Right lobe of liver (tissue), 6 donors: ENCODE results near the gene GTF3C2. TPM values are rescaled to one million over a fixed set of nuclear protein-coding genes. Genes with fewer than 3 reads are reported as not detected.

Experiments
- ATAC-seq, 4 donors: fragments of 200-7000 bp; cut with Tn5 transposase; one replicate each; pipeline ENCODE4 v1.9.1; 2020; ENCODE audit warnings: mild to moderate bottlenecking in 4 of 4, moderate library complexity in 4 of 4
- DNase-seq, 3 donors: peaks; one replicate each; pipeline ENCODE4 v3.0.0-alpha.2; 2020
- H3K27ac ChIP-seq, 3 donors: fragments of 200-600 bp; one replicate each; pipeline ENCODE4 v1.8.0; 2022
- H3K27me3 ChIP-seq, 2 donors: fragments of 200-600 bp; one replicate each; pipeline ENCODE4 v1.8.0; 2022
- H3K36me3 ChIP-seq, 4 donors: fragments of 200-600 bp; sonication (generic) in 1 of 4; one replicate each; pipeline versions ENCODE4 v1.5.1 to v1.8.0; 2017 to 2022; ENCODE audit warnings: control low read depth in 1 of 4
- H3K4me1 ChIP-seq, 4 donors: fragments of 200-600 bp; sonication (generic) in 1 of 4; one replicate each; pipeline versions ENCODE4 v1.5.1 to v1.8.0; 2017 to 2022; ENCODE audit warnings: control low read depth in 1 of 4
- H3K4me3 ChIP-seq, 3 donors: fragments of 200-600 bp; one replicate each; pipeline ENCODE4 v1.8.0; 2022
- H3K9me3 ChIP-seq, 4 donors: fragments of 200-600 bp; sonication (generic) in 1 of 4; one replicate each; pipeline versions ENCODE4 v1.5.1 to v1.8.0; 2017 to 2022; ENCODE audit warnings: control low read depth in 1 of 4
- POLR2A ChIP-seq: fragments of 450-650 bp; IDR thresholded peaks from one replicate; pipeline ENCODE4 v1.6.1; 2017; ENCODE audit warnings: antibody characterized with exemption, mild to moderate bottlenecking
- WGBS: methylation state at CpG from one replicate; pipeline ENCODE4 v1.1.6; 2018; ENCODE audit warnings: low coverage, low lambda C conversion rate; ENCODE audit not compliant: insufficient coverage; ENCODE audit errors: missing lambda C conversion rate; 5-methylcytosine and 5-hydroxymethylcytosine counted together
- intact Hi-C, 2 donors: fragments of 100-400 bp; cut with DNase I; formaldehyde crosslinking; loops; one replicate each; pipeline versions ENCODE4 v1.11.2 to v1.14.1; 2022
- total RNA-seq, 6 experiments: library from RNA; depleted of rRNA in 2 of 6; stranded (reverse); fragments of >200 nt in 2 of 6; fragmentation: NEBNext Ultra II Directional in 3 of 6; extraction: Animal tissue kit (Norgen Biotek cat#: 25700) in 3 of 6; gene quantifications; one replicate each; pipeline versions ENCODE4 v1.1.0 to v1.2.4, GENCODE V29; 2016 to 2023
- TF ChIP-seq, protein P1 (sequence below), 4 donors: fragments of 200-600 bp in 3 of 4; fragments of 450-650 bp in 1 of 4; IDR thresholded peaks; one replicate each; pipeline versions ENCODE4 v1.5.1 to v1.8.0; 2016 to 2022; ENCODE audit warnings: antibody characterized with exemption in 4 of 4, mild to moderate bottlenecking in 2 of 4
- donor health status: DM: no; HTN: yes; CAD: no.
- donor health status: DM: no; HTN: no; CAD: no.
- donor health status: DM: no; HTN: no; CAD: no.
- donor health status: DM: no; HTN: yes; CAD: no.
- donor health status: DM: no; HTN: yes; CAD: no.

The GTF3C2 gene
- total RNA-seq, 6 experiments from 2014 or later, result 13.4 to 20.1 (median 16.8) TPM

DNA sequence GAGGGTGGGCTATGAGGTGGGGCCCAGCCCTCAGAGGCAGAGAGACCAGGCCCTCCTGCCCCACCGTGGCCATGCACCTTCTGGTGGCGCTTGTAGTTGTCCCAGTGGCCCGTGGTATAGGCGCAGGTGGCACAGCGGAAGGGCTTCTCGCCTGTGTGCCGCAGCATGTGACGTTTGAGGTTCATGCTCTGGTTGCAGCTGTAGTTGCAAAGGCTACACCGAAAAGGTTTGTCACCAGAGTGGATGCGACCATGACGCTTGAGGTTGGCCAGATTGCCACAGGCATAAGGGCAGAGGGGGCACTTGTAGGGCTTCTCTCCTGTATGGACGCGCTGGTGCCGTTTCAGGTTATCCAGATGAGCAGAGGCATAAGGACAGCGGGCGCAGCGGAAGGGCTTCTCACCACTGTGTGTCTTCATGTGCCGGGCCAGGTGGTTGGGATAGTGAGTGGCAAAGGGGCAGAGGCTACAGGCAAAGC lies 21.1 kb upstream of the GTF3C2 start:
- 60% methylated on average over 2 of the region's 18 CpGs for WGBS
- Histone ChIP-seq H3K4me1 (peaks cover 0 to 43% (median 15%) of the 10 kb centered on the region in 4 donors), H3K4me3 (no peak overlapping the region), H3K27me3 (no peaks in the 10 kb centered on the region), H3K27ac (peak overlapping the region in 1 of 3 donors; percentile 40), H3K9me3 (no peaks in the 10 kb centered on the region), H3K36me3 (peaks cover 6 to 60% (median 26%) of the 10 kb centered on the region in 4 donors)
- intact Hi-C loops, result no loop called here
- DNase-seq (no peak), ATAC-seq (no peak)
- TF ChIP-seq, protein P1, sequence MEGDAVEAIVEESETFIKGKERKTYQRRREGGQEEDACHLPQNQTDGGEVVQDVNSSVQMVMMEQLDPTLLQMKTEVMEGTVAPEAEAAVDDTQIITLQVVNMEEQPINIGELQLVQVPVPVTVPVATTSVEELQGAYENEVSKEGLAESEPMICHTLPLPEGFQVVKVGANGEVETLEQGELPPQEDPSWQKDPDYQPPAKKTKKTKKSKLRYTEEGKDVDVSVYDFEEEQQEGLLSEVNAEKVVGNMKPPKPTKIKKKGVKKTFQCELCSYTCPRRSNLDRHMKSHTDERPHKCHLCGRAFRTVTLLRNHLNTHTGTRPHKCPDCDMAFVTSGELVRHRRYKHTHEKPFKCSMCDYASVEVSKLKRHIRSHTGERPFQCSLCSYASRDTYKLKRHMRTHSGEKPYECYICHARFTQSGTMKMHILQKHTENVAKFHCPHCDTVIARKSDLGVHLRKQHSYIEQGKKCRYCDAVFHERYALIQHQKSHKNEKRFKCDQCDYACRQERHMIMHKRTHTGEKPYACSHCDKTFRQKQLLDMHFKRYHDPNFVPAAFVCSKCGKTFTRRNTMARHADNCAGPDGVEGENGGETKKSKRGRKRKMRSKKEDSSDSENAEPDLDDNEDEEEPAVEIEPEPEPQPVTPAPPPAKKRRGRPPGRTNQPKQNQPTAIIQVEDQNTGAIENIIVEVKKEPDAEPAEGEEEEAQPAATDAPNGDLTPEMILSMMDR (IDR thresholded peaks at IDR 0.05), result no peak
- no peak for TF ChIP-seq POLR2A

DNA sequence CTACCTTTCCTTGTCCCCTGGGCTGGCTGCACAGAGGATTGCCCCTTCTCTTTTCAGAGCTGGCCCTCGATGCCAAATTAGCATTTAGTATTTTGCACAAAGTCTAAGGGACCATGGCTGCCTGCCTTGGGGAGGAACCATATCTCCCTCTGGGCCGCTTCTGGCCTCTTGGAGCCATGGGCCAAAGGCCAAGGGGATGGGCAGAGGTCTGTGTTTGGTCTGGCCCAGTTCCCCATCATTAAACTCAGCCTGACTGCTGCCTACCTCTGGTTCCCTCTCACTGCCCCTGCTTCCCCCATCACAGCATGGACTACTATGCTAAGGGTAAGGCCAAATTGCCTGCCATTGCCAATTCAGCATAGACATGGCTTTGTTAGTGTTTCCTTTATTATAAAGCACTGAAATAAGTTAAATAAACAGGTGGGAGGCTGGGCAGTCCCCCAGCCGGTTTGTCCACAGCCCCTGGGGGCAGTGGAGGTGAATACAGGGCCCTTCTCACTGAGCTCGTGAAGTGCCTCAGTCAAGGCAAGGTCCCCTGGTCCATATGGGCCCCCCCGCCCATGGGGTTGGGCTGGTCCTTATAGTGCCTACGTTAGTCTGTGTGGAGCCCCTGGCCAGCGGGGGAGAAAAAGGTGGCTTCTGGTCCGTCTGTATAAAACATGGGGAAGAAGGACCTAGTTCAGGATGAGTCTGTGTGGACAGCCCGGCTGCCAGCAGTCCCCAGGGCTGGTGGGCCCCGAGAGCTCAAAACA lies 20.5 kb upstream of the GTF3C2 start:
- intact Hi-C loops, result no loop called here
- WGBS, result 17% methylated on average over 4 of the region's 10 CpGs
- Histone ChIP-seq H3K4me1 (peaks cover 0 to 49% (median 18%) of the 10 kb centered on the region in 4 donors), H3K9me3 (no peaks in the 10 kb centered on the region), H3K36me3 (peaks cover 6 to 63% (median 26%) of the 10 kb centered on the region in 4 donors), H3K27ac (peak overlapping the region in 1 of 3 donors; percentile 40), H3K27me3 (no peaks in the 10 kb centered on the region), H3K4me3 (no peak overlapping the region)
- DNase-seq (peak; percentile 67 to 84 (median 77)), ATAC-seq (peak; percentile 20 to 56 (median 52))
- TF ChIP-seq POLR2A, result no peak
- TF ChIP-seq, protein P1 (IDR thresholded peaks at IDR 0.05), result no peak

DNA sequence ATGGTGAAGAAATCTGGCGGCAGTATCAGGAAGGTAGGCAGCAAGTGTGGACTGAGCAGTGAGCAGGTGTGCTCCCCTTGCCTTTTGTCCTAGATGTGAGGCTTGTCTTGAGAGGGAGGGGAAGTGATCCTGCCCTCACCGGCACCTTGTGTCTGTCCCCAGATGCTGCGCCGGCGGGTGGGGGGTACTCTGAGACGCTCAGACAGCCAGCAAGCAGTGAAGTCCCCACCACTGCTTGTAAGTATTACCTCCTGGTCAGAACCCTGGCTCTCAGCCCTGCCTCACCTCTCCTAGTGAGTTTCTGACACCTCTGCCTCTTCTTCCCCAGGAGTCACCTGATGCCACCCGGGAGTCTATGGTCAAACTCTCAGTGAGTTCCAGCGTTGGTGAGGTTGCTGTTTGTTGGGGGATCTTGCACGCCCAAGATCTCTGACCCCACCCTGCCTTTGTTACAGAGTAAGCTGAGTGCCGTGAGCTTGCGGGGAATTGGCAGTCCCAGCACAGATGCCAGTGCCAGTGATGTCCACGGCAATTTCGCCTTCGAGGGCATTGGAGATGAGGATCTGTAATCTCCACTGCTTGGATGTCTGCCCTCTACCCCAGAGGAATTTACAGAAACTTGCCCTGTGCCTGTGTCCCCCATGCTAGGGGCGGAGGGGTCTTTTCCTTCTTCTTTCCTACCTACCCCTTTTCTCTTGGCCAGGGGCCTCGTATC lies 19.7 kb upstream of the GTF3C2 start:
- no peak for DNase-seq
- 50% methylated on average over 5 of the region's 16 CpGs for WGBS
- ATAC-seq, result no peak
- TF ChIP-seq, protein P1 (IDR thresholded peaks at IDR 0.05), result no peak
- TF ChIP-seq POLR2A, result no peak
- Histone ChIP-seq H3K4me3 (no peak overlapping the region), H3K27me3 (no peaks in the 10 kb centered on the region), H3K36me3 (peaks cover 6 to 64% (median 26%) of the 10 kb centered on the region in 4 donors), H3K4me1 (peaks cover 0 to 56% (median 22%) of the 10 kb centered on the region in 4 donors), H3K9me3 (no peaks in the 10 kb centered on the region), H3K27ac (no peak overlapping the region)
- intact Hi-C loops, result no loop called here

DNA sequence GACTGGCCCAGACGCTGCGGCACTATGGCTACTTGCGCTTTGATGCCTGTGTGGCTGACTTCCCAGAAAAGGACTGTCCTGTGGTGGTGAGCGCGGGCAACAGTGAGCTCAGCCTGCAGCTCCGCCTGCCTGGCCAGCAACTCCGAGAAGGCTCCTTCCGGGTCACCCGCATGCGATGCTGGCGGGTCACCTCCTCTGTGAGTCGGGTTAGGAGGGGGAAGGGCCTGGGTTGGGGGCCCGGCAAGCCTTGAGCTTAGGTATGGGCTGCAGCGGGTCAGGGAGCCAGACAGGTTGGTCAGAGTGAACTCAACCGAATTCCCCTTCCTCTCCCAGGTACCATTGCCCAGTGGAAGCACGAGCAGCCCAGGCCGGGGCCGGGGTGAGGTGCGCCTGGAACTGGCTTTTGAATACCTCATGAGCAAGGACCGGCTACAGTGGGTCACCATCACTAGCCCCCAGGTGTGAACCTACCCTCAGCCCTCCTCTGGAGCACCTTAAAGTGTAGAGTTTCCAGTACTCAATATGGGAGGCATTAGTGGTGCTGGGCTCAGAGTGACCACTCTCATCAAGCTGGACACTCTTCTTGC lies 19.0 kb upstream of the GTF3C2 start:
- no peak overlapping the region for H3K4me3 ChIP-seq
- H3K4me1 ChIP-seq, result peaks cover 0 to 51% (median 22%) of the 10 kb centered on the region in 4 donors
- no peak overlapping the region for H3K27ac ChIP-seq
- H3K9me3 ChIP-seq, result no peaks in the 10 kb centered on the region
- ATAC-seq (no peak), DNase-seq (no peak)
- 61% methylated on average over 3 of the region's 20 CpGs for WGBS
- peaks cover 6 to 64% (median 26%) of the 10 kb centered on the region in 4 donors for H3K36me3 ChIP-seq
- intact Hi-C loops, result no loop called here
- TF ChIP-seq, protein P1 (IDR thresholded peaks at IDR 0.05), result no peak
- no peak for TF ChIP-seq POLR2A
- no peaks in the 10 kb centered on the region for H3K27me3 ChIP-seq
